B cell (primary cell): Measurements from ENCODE around the gene TCF25. TPM values are rescaled to one million over a fixed set of nuclear protein-coding genes. Genes with fewer than 3 reads are reported as not detected.

Source experiments
- ATAC-seq: fragments of 200-7000 bp; cut with Tn5 transposase; one replicate; pipeline ENCODE4 v1.10.0; 2021; ENCODE audit warnings: low read depth, mild to moderate bottlenecking, moderate number of reproducible peaks, moderate library complexity
- CTCF ChIA-PET: fragments of 350-600 bp; sonication (Branson Sonifier 250); formaldehyde crosslinking; loops from one replicate; lab custom pipeline; 2021; ENCODE audit warnings: antibody characterized with exemption, inconsistent platforms; lab: Charles Lee
- POLR2A ChIA-PET: fragments of 350-600 bp; sonication (Branson Sonifier 250); formaldehyde crosslinking; loops from one replicate; lab custom pipeline; 2021; ENCODE audit warnings: antibody characterized with exemption; lab: Charles Lee
- DNase-seq: peaks from one replicate; pipeline ENCODE4 v3.0.0; 2013
- H2AFZ ChIP-seq: 2 replicates; pipeline ENCODE4 v1.6.1; 2012; ENCODE audit warnings: mild to moderate bottlenecking, low read depth, low read length; ENCODE audit not compliant: insufficient read depth, poor library complexity, severe bottlenecking
- H3K27ac ChIP-seq, 2 donors: 1 replicate in 1 of 2; 2 replicates in 1 of 2; pipeline ENCODE4 v1.5.1; 2012 to 2013; ENCODE audit warnings: low read length in 2 of 2, mild to moderate bottlenecking in 2 of 2, moderate library complexity in 1 of 2
- H3K27me3 ChIP-seq, 4 experiments: fragments of 200-600 bp in 1 of 4; sonication (generic) in 1 of 4; replicated peaks in 1 of 4; 1 replicate in 2 of 4; 2 replicates in 2 of 4; pipeline versions ENCODE4 v1.6.1 to v1.7.0; 2013 to 2016; ENCODE audit warnings: low read length in 3 of 4, mild to moderate bottlenecking in 2 of 4, mixed read lengths in 1 of 4, moderate library complexity in 1 of 4; ENCODE audit not compliant: insufficient read depth in 4 of 4, control insufficient read depth in 3 of 4; ENCODE audit errors: control extremely low read depth in 1 of 4
- H3K36me3 ChIP-seq, 2 experiments: replicated peaks in 1 of 2; 1 replicate in 1 of 2; 2 replicates in 1 of 2; pipeline versions ENCODE4 v1.6.1 to v1.7.1; 2013; ENCODE audit warnings: low read length in 1 of 2; ENCODE audit not compliant: insufficient read depth in 2 of 2, control insufficient read depth in 1 of 2; ENCODE audit errors: control extremely low read depth in 1 of 2, extremely low read depth in 1 of 2
- H3K4me1 ChIP-seq, 2 donors: fragments of 200-600 bp in 1 of 2; sonication (generic) in 1 of 2; 1 replicate in 1 of 2; 2 replicates in 1 of 2; pipeline versions ENCODE4 v1.5.1 to v1.6.1; 2013 to 2017; ENCODE audit warnings: low read length in 2 of 2; ENCODE audit not compliant: control insufficient read depth in 2 of 2, insufficient read depth in 2 of 2
- H3K4me2 ChIP-seq: replicated peaks from 2 replicates; pipeline ENCODE3; 2012; ENCODE audit warnings: mild to moderate bottlenecking, low read depth, low read length; ENCODE audit not compliant: poor library complexity, severe bottlenecking
- H3K4me3 ChIP-seq, 5 experiments: fragments of 200-600 bp in 1 of 5; sonication (generic) in 1 of 5; 1 replicate in 3 of 5; 2 replicates in 2 of 5; pipeline versions ENCODE4 v1.5.1 to v1.7.0; 2011 to 2016; ENCODE audit warnings: low read length in 4 of 5, mild to moderate bottlenecking in 4 of 5, low read depth in 2 of 5, control low read depth in 1 of 5, moderate library complexity in 1 of 5; ENCODE audit not compliant: insufficient read depth in 1 of 5; ENCODE audit errors: control extremely low read depth in 1 of 5, extremely low read depth in 1 of 5
- H3K79me2 ChIP-seq: fragments of 200-600 bp; sonication (generic); one replicate; pipeline ENCODE4 v1.6.0; 2016; ENCODE audit warnings: low read length; ENCODE audit not compliant: control insufficient read depth, insufficient read depth
- H3K9ac ChIP-seq: fragments of 200-600 bp; sonication (generic); 2 replicates; pipeline ENCODE4 v1.6.1; 2017; ENCODE audit warnings: mild to moderate bottlenecking, low read length, moderate library complexity
- H3K9me3 ChIP-seq, 3 donors: one replicate each; pipeline versions ENCODE4 v1.6.1 to v1.7.1; 2013; ENCODE audit warnings: low read length in 2 of 3; ENCODE audit not compliant: control insufficient read depth in 2 of 3, insufficient read depth in 1 of 3; ENCODE audit errors: control extremely low read depth in 1 of 3
- H4K20me1 ChIP-seq: 2 replicates; pipeline ENCODE4 v1.6.0; 2012; ENCODE audit warnings: mild to moderate bottlenecking, low read length; ENCODE audit not compliant: insufficient read depth, control insufficient read depth, poor library complexity, severe bottlenecking
- H3K27ac Mint-ChIP-seq: one replicate; pipeline ENCODE4 v1.8.0; 2021; ENCODE audit warnings: mixed read lengths
- H3K27me3 Mint-ChIP-seq: one replicate; pipeline ENCODE4 v1.8.0; 2021; ENCODE audit warnings: mixed read lengths
- H3K4me1 Mint-ChIP-seq: one replicate; pipeline ENCODE4 v1.8.0; 2021; ENCODE audit warnings: mixed read lengths
- H3K4me3 Mint-ChIP-seq: one replicate; pipeline ENCODE4 v1.8.0; 2021; ENCODE audit warnings: mixed read lengths
- H3K9me3 Mint-ChIP-seq: one replicate; pipeline ENCODE4 v1.8.0; 2022; ENCODE audit warnings: mixed read lengths; ENCODE audit not compliant: insufficient read depth
- EZH2 ChIP-seq: IDR thresholded peaks from 2 replicates; pipeline ENCODE4 v1.6.1; 2012; ENCODE audit warnings: borderline replicate concordance, low read depth, mild to moderate bottlenecking, moderate library complexity, low read length; ENCODE audit not compliant: insufficient read depth, poor library complexity, severe bottlenecking
- WGBS: methylation state at CpG from one replicate; pipeline ENCODE4 v1.1.5; 2013; ENCODE audit warnings: missing lambda C conversion rate; ENCODE audit not compliant: insufficient coverage; 5-methylcytosine and 5-hydroxymethylcytosine counted together
- intact Hi-C: fragments of 100-400 bp; cut with micrococcal nuclease; formaldehyde crosslinking; loops from one replicate; pipeline ENCODE4 v1.10.0; 2022
- polyA plus RNA-seq: library from polyadenylated mRNA; depleted of rRNA; stranded (reverse); fragments of >200 nt; gene quantifications from 2 replicates; pipeline ENCODE4 v1.2.3, GENCODE V29; 2012
- total RNA-seq, 2 donors: library from RNA; stranded (reverse); fragments of 120-200 nt in 1 of 2; gene quantifications; 1 replicate in 1 of 2; 2 replicates in 1 of 2; pipeline versions ENCODE4 v1.2.3 to v1.2.4, GENCODE V29; 2013 to 2022
- TF ChIP-seq, protein P1 (sequence below): fragments of 200-600 bp; IDR thresholded peaks from one replicate; pipeline ENCODE4 v1.8.0; 2022; ENCODE audit warnings: antibody characterized with exemption, mild to moderate bottlenecking

TCF25 gene
- total and polyA plus RNA-seq, 2 donors (not counting 1 experiment from before 2014, with no cell fraction given) = 200 to 444 TPM

DNA sequence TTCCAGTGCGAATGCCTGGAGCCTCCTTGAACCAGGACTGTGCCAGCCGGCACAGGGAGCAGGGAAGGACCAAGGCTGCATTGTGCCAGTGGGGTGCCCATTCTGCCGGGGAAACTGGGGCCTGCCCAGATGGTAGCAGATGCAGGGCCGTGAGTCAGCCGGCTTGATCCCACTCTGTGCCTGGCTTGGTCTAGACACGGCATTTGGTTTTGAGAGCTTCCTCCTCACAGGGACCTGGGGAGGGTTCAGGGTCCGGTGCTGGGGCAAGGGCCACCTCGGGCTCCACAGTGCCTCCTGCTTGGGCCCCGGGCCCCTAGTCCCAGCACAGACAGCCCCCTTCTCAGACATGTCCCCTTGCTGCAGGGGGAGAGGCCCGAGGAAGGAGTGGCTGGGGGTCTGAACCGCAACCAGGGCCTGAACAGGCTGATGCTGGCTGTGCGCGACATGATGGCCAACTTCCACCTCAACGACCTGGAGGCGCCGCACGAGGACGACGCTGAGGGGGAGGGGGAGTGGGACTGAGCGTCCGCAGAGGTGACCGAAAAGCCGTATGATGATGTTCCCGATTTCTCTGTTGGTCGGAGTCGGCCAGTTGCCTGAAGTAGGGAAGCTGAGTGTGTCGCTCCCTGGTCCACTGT, 37.4 kb downstream of the TCF25 start:
- no peaks in the 10 kb centered on the region for H3K27me3 Mint-ChIP-seq
- Histone ChIP-seq H2AFZ (no peak overlapping the region), H3K4me1 (peaks cover 0 to 5% of the 10 kb centered on the region in 2 donors), H3K9ac (no peak overlapping the region), H3K36me3 (peaks cover 0 to 28% of the 10 kb centered on the region in 2 experiments), H3K79me2 (no peaks in the 10 kb centered on the region), H3K27me3 (no peaks in the 10 kb centered on the region), H3K4me3 (no peak overlapping the region), H3K27ac (no peak overlapping the region), H4K20me1 (peaks cover 49% of the 10 kb centered on the region), H3K9me3 (no peaks in the 10 kb centered on the region), H3K4me2 (no peak overlapping the region)
- POLR2A ChIA-PET = interaction anchor here (1.4 kb wide), 2 partner anchors 8 to 38 kb away, joined by 5 to 6 read pairs; partner anchors contain the start of genes MC1R and TCF25
- intact Hi-C loops = loop anchor here (1.0 kb wide), 1 partner anchor 205 kb away; no protein-coding TSS in a partner anchor
- 97% methylated on average over 23 of the region's 27 CpGs for WGBS
- ATAC-seq (no peak), DNase-seq (no peak)
- H3K27ac Mint-ChIP-seq = no peak overlapping the region
- no peak overlapping the region for H3K4me3 Mint-ChIP-seq
- CTCF ChIA-PET = interaction anchor here (0.7 to 3.1 kb wide), 24 partner anchors 11 to 295 kb away, joined by 3 to 28 read pairs (median 4); partner anchors contain the start of genes DBNDD1, FANCA, SPATA2L and TUBB3
- H3K4me1 Mint-ChIP-seq = peaks cover 12% of the 10 kb centered on the region
- no peaks in the 10 kb centered on the region for H3K9me3 Mint-ChIP-seq
- no peak for TF ChIP-seq EZH2
- TF ChIP-seq, protein P1, sequence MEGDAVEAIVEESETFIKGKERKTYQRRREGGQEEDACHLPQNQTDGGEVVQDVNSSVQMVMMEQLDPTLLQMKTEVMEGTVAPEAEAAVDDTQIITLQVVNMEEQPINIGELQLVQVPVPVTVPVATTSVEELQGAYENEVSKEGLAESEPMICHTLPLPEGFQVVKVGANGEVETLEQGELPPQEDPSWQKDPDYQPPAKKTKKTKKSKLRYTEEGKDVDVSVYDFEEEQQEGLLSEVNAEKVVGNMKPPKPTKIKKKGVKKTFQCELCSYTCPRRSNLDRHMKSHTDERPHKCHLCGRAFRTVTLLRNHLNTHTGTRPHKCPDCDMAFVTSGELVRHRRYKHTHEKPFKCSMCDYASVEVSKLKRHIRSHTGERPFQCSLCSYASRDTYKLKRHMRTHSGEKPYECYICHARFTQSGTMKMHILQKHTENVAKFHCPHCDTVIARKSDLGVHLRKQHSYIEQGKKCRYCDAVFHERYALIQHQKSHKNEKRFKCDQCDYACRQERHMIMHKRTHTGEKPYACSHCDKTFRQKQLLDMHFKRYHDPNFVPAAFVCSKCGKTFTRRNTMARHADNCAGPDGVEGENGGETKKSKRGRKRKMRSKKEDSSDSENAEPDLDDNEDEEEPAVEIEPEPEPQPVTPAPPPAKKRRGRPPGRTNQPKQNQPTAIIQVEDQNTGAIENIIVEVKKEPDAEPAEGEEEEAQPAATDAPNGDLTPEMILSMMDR = no peak

DNA sequence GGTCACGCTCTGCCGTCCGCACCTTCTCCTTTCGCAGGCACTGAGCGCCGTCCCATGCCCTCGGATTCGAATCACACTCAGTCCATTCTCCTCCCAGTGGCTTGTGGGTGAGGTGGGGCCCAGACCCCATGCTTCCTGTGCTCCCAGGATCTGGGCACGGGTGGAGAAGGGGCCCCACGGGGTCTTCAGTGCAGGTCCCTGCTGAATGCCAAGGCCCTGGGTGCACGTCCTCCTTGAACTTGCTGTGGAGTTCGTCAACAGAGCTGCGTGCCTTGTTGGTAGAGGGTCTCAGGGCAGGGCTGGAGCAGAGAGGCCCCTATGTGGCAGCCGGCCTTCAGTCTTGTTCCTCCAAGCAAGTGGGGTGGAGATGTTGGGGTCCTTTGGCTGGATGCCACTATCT, 38.0 kb downstream of the TCF25 start:
- H3K79me2 ChIP-seq = no peaks in the 10 kb centered on the region
- no peaks in the 10 kb centered on the region for H3K27me3 Mint-ChIP-seq

More for the DNA sequence above, 38.0 kb downstream of the TCF25 start:
- TF ChIP-seq EZH2 = no peak
- TF ChIP-seq, protein P1 = no peak
- Histone ChIP-seq H3K27me3 (no peaks in the 10 kb centered on the region), H3K27ac (no peak overlapping the region), H3K9ac (no peak overlapping the region), H3K36me3 (peaks cover 0 to 23% of the 10 kb centered on the region in 2 experiments), H3K4me2 (no peak overlapping the region), H3K4me3 (no peak overlapping the region), H3K9me3 (no peaks in the 10 kb centered on the region), H4K20me1 (peaks cover 46% of the 10 kb centered on the region), H3K4me1 (peaks cover 0 to 5% of the 10 kb centered on the region in 2 donors), H2AFZ (no peak overlapping the region)
- peaks cover 13% of the 10 kb centered on the region for H3K4me1 Mint-ChIP-seq
- intact Hi-C loops = no loop called here
- DNase-seq (no peak), ATAC-seq (no peak)
- ChIA-PET POLR2A (interaction anchor here (0.6 kb wide), 1 partner anchor 14 kb away, joined by 5 read pairs; no protein-coding TSS in a partner anchor), CTCF (interaction anchor here (1.6 to 1.7 kb wide), 2 partner anchors 60 to 110 kb away, joined by 5 to 8 read pairs; no protein-coding TSS in a partner anchor)
- no peaks in the 10 kb centered on the region for H3K9me3 Mint-ChIP-seq
- 98% methylated on average over 9 of the region's 14 CpGs for WGBS
- H3K4me3 Mint-ChIP-seq = no peak overlapping the region
- no peak overlapping the region for H3K27ac Mint-ChIP-seq
